GM23338 (cell line): ENCODE results near the gene ANKRD61. TPM values are rescaled to one million over a fixed set of nuclear protein-coding genes. Genes with fewer than 3 reads are reported as not detected.
"Not testable (repeated sequence)": the region's sequence is repeated elsewhere in the genome, so short reads cannot be mapped to it uniquely, and the experiment has no call there.

Experiments
- ATAC-seq: fragments of 200-7000 bp; cut with Tn5 transposase; 3 replicates; pipeline ENCODE4 v1.9.1; 2020
- DNase-seq: peaks from one replicate; pipeline ENCODE4 v3.0.0-alpha.2; 2015; ENCODE audit warnings: low spot score
- H2AFZ ChIP-seq: fragments of 200-600 bp; sonication (generic); 2 replicates; pipeline ENCODE4 v1.8.0; 2016; ENCODE audit warnings: antibody characterized with exemption, mild to moderate bottlenecking, moderate library complexity
- H3F3A ChIP-seq: fragments of 200-600 bp; sonication (generic); replicated peaks from 2 replicates; pipeline ENCODE4 v1.8.0; 2017; ENCODE audit warnings: antibody characterized with exemption, mixed run types, low read depth
- H3K27ac ChIP-seq: fragments of 200-600 bp; sonication (generic); 2 replicates; pipeline ENCODE4 v1.6.1; 2016; ENCODE audit warnings: low read depth
- H3K27me3 ChIP-seq: fragments of 200-600 bp; sonication (generic); 2 replicates; pipeline ENCODE4 v1.8.0; 2016; ENCODE audit warnings: mild to moderate bottlenecking, mixed run types, moderate library complexity; ENCODE audit not compliant: insufficient read depth
- H3K36me3 ChIP-seq: fragments of 200-600 bp; sonication (generic); 2 replicates; pipeline ENCODE4 v1.8.0; 2016; ENCODE audit warnings: mild to moderate bottlenecking; ENCODE audit not compliant: insufficient read depth
- H3K4me1 ChIP-seq: fragments of 200-600 bp; sonication (generic); 2 replicates; pipeline ENCODE4 v1.8.0; 2016; ENCODE audit warnings: mild to moderate bottlenecking, moderate library complexity; ENCODE audit not compliant: insufficient read depth
- H3K4me2 ChIP-seq: fragments of 200-600 bp; sonication (generic); 2 replicates; pipeline ENCODE4 v1.7.1; 2017; ENCODE audit warnings: mixed run types
- H3K4me3 ChIP-seq: fragments of 200-600 bp; sonication (generic); 2 replicates; pipeline ENCODE4 v1.6.1; 2016; ENCODE audit warnings: mixed run types
- H3K79me2 ChIP-seq: fragments of 200-600 bp; sonication (generic); replicated peaks from 2 replicates; pipeline ENCODE4 v1.8.0; 2017; ENCODE audit warnings: mild to moderate bottlenecking; ENCODE audit not compliant: insufficient read depth
- H3K9me2 ChIP-seq: fragments of 200-600 bp; sonication (generic); 2 replicates; pipeline ENCODE4 v1.8.0; 2017; ENCODE audit not compliant: insufficient read depth
- H4K20me1 ChIP-seq: fragments of 200-600 bp; sonication (generic); replicated peaks from 2 replicates; pipeline ENCODE4 v1.8.0; 2017; ENCODE audit warnings: mild to moderate bottlenecking; ENCODE audit not compliant: insufficient read depth
- H3K27ac Mint-ChIP-seq: 2 replicates; pipeline ENCODE4 v1.8.0; 2020; ENCODE audit warnings: inconsistent platforms, mild to moderate bottlenecking, moderate library complexity, mixed read lengths
- H3K27me3 Mint-ChIP-seq: 3 replicates; pipeline ENCODE4 v1.8.0; 2022; ENCODE audit warnings: low read depth, mild to moderate bottlenecking, moderate library complexity, mixed read lengths, inconsistent platforms; ENCODE audit not compliant: insufficient read depth, poor library complexity
- H3K36me3 Mint-ChIP-seq: 3 replicates; pipeline ENCODE4 v1.8.0; 2021; ENCODE audit warnings: low read depth, mild to moderate bottlenecking, inconsistent platforms, moderate library complexity, mixed read lengths
- H3K4me1 Mint-ChIP-seq: 3 replicates; pipeline ENCODE4 v1.8.0; 2020; ENCODE audit warnings: mild to moderate bottlenecking, inconsistent platforms, mixed read lengths
- H3K4me3 Mint-ChIP-seq: 3 replicates; pipeline ENCODE4 v1.8.0; 2021; ENCODE audit warnings: moderate library complexity, mild to moderate bottlenecking, inconsistent platforms, mixed read lengths
- H3K9me3 Mint-ChIP-seq: 3 replicates; pipeline ENCODE4 v1.8.0; 2020; ENCODE audit warnings: moderate library complexity, mild to moderate bottlenecking, inconsistent platforms, mixed read lengths
- EZH2 ChIP-seq: fragments of 200-600 bp; sonication (generic); IDR thresholded peaks from one replicate; pipeline ENCODE4 v1.8.0; 2017; ENCODE audit warnings: antibody characterized with exemption, mild to moderate bottlenecking, low read depth; ENCODE audit not compliant: unreplicated experiment
- EZH2phosphoT487 ChIP-seq: fragments of 200-600 bp; sonication (generic); IDR thresholded peaks from one replicate; pipeline ENCODE4 v1.8.1; 2018; ENCODE audit warnings: antibody characterized with exemption; ENCODE audit not compliant: unreplicated experiment
- JUNB ChIP-seq: IDR thresholded peaks from one replicate; pipeline ENCODE4 v1.6.1; 2016; ENCODE audit warnings: antibody characterized with exemption; ENCODE audit not compliant: unreplicated experiment
- NANOG ChIP-seq: IDR thresholded peaks from 2 replicates; pipeline ENCODE4 v1.6.1; 2016; ENCODE audit warnings: antibody characterized with exemption, borderline replicate concordance
- POLR2AphosphoS5 ChIP-seq: IDR thresholded peaks from 2 replicates; pipeline ENCODE4 v1.6.1; 2016; ENCODE audit warnings: antibody characterized with exemption, low read depth
- REST ChIP-seq: IDR thresholded peaks from one replicate; pipeline ENCODE4 v1.6.1; 2018; ENCODE audit warnings: antibody characterized with exemption; ENCODE audit not compliant: unreplicated experiment
- STAT1 ChIP-seq: IDR thresholded peaks from one replicate; pipeline ENCODE4 v1.6.1; 2016; ENCODE audit warnings: antibody characterized with exemption; ENCODE audit not compliant: unreplicated experiment
- ZNF114 ChIP-seq: fragments of 250-450 bp; sonication (Bioruptor Pico); IDR thresholded peaks from 2 replicates; pipeline ENCODE4 v1.5.0; 2020; ENCODE audit warnings: mild to moderate bottlenecking, moderate library complexity
- ZNF331 ChIP-seq: fragments of 250-450 bp; sonication (Bioruptor Pico); IDR thresholded peaks from 2 replicates; pipeline ENCODE4 v1.5.0; 2020; ENCODE audit warnings: low read depth, mild to moderate bottlenecking, moderate library complexity
- polyA plus RNA-seq: library from polyadenylated mRNA; unstranded; fragments of >200 nt; fragmentation: Nextera tagmentation; extraction: Ambion mirVana; gene quantifications from 2 replicates; pipeline ENCODE4 v1.2.1, GENCODE V29; 2016
- total RNA-seq: library from RNA; depleted of rRNA; stranded (reverse); fragments of >200 nt; shearing (Covaris generic); gene quantifications from 2 replicates; pipeline ENCODE4 v1.2.3, GENCODE V29; 2014

Gene ANKRD61
- total and polyA plus RNA-seq, 2 experiments from 2014 or later, result 0.42 to 1.2 TPM

GRCh38 chr7:6057316-6058129, 26.3 kb downstream of the ANKRD61 start:
- peak overlapping the region; percentile 91 for H3K27ac ChIP-seq
- ATAC-seq (no peak), DNase-seq (no peak)
- H3K4me1 ChIP-seq, result peaks cover 6% of the 10 kb centered on the region; the same call in 1 of the 2 replicates
- no peaks in the 10 kb centered on the region for H3F3A ChIP-seq
- peaks cover 53% of the 10 kb centered on the region for H3K79me2 ChIP-seq
- peaks cover 8% of the 10 kb centered on the region for H4K20me1 ChIP-seq
- no peak for TF ChIP-seq ZNF331 (CRISPR knock-in tag)
- no peak for TF ChIP-seq JUNB
- no peak for TF ChIP-seq NANOG
- TF ChIP-seq POLR2AphosphoS5, result no peak
- TF ChIP-seq EZH2, result no peak
- no peak for TF ChIP-seq REST
- no peak for TF ChIP-seq EZH2phosphoT487
- TF ChIP-seq ZNF114 (CRISPR knock-in tag), result no peak
- TF ChIP-seq STAT1, result no peak
- peaks cover 13% of the 10 kb centered on the region for H3K4me1 Mint-ChIP-seq
- H3K27me3 ChIP-seq, result no peaks in the 10 kb centered on the region
- no peak overlapping the region; the same call in 1 of the 2 replicates for H3K27ac Mint-ChIP-seq
- H3K4me2 ChIP-seq, result peak overlapping the region; percentile 76
- peak overlapping the region; percentile 97 for H3K4me3 Mint-ChIP-seq
- H3K27me3 Mint-ChIP-seq, result peaks cover 8% of the 10 kb centered on the region
- H3K36me3 ChIP-seq, result peaks cover 15% of the 10 kb centered on the region
- 0 out of 3 replicates have a peak, but pooled peaks cover 3% of the 10 kb centered on the region for H3K9me3 Mint-ChIP-seq
- H3K36me3 Mint-ChIP-seq, result peaks cover 23% of the 10 kb centered on the region
- H3K4me3 ChIP-seq, result peak overlapping the region; percentile 64
- H3K9me2 ChIP-seq, result no peaks in the 10 kb centered on the region
- H2AFZ ChIP-seq, result no peak overlapping the region

- DNase-seq, H2AFZ ChIP-seq, H3K36me3 ChIP-seq, H3K9me3 Mint-ChIP-seq, H3K27ac Mint-ChIP-seq, H3K9me2 ChIP-seq, H3K4me2 ChIP-seq, H3F3A ChIP-seq, H4K20me1 ChIP-seq, H3K36me3 Mint-ChIP-seq, ATAC-seq, H3K27ac ChIP-seq, H3K27me3 ChIP-seq, H3K4me3 Mint-ChIP-seq, H3K4me3 ChIP-seq, H3K4me1 ChIP-seq: not testable (repeated sequence)
- Mint-ChIP-seq H3K27me3 (peaks cover 10% of the 10 kb centered on the region), H3K4me1 (peaks cover 13% of the 10 kb centered on the region)
- peaks cover 38% of the 10 kb centered on the region for H3K79me2 ChIP-seq
Observed at GRCh38 chr7:6059941-6060340, 28.8 kb downstream of the ANKRD61 start.
